Retinal pigment epithelial cell (primary cell): ENCODE results near the gene P2RX6.

Experiments
- DNase-seq: peaks from one replicate; pipeline ENCODE4 v3.0.0-alpha.2; 2010; ENCODE audit warnings: low read depth
- H3K4me3 ChIP-seq: 2 replicates; pipeline ENCODE4 v1.5.1; 2011; ENCODE audit warnings: mild to moderate bottlenecking, low read length, control low read depth, moderate library complexity
- CTCF ChIP-seq: conservative IDR thresholded peaks from 2 replicates; pipeline ENCODE4 v1.5.1; 2011; ENCODE audit warnings: low read depth, low read length, control low read depth, inconsistent platforms

Gene P2RX6

GRCh38 chr22:20996598-20997535 lies 18.1 kb upstream of the P2RX6 start:
- no peak overlapping the region for H3K4me3 ChIP-seq
- TF ChIP-seq CTCF = no peak
- DNase-seq = no peak

GRCh38 chr22:20997536-20998257 lies 17.3 kb upstream of the P2RX6 start:
- H3K4me3 ChIP-seq = no peak overlapping the region
- TF ChIP-seq CTCF = no peak
- no peak for DNase-seq

- DNase-seq = no peak
- TF ChIP-seq CTCF = no peak
- H3K4me3 ChIP-seq = no peak overlapping the region
These were observed 16.3 kb upstream of the P2RX6 start for GRCh38 chr22:20998411-20999336.

GRCh38 chr22:20999350-21000206 lies 15.4 kb upstream of the P2RX6 start:
- TF ChIP-seq CTCF = no peak
- DNase-seq = no peak
- no peak overlapping the region for H3K4me3 ChIP-seq

GRCh38 chr22:21000207-21000986 lies 14.6 kb upstream of the P2RX6 start:
- peak overlapping the region; percentile 79 for H3K4me3 ChIP-seq
- DNase-seq = no peak
- TF ChIP-seq CTCF = no peak
